Prostate gland (tissue), 2 donors: ENCODE measurements around the gene SIVA1. TPM values are rescaled to one million over a fixed set of nuclear protein-coding genes. Genes with fewer than 3 reads are reported as not detected.

ENCODE experiments used
- DNase-seq: peaks from one replicate; pipeline ENCODE4 v3.0.0-alpha.2; 2019; ENCODE audit warnings: low spot score
- H3K27ac ChIP-seq, 2 donors: fragments of 200-600 bp; sonication (generic); 2 replicates each; pipeline ENCODE4 v1.5.1; 2017 to 2019
- H3K27me3 ChIP-seq: fragments of 200-600 bp; sonication (generic); replicated peaks from 2 replicates; pipeline ENCODE4 v1.5.1; 2019; ENCODE audit not compliant: insufficient read depth
- H3K36me3 ChIP-seq, 2 donors: fragments of 200-600 bp; sonication (generic); 1 replicate in 1 of 2; 2 replicates in 1 of 2; pipeline versions ENCODE4 v1.5.1 to v1.8.1; 2017 to 2019
- H3K4me1 ChIP-seq: fragments of 200-600 bp; sonication (generic); replicated peaks from 2 replicates; pipeline ENCODE4 v1.5.1; 2019
- H3K4me3 ChIP-seq, 2 donors: fragments of 200-600 bp; sonication (generic); 2 replicates each; pipeline ENCODE4 v1.5.1; 2017 to 2019
- H3K9me3 ChIP-seq: fragments of 200-600 bp; sonication (generic); 2 replicates; pipeline ENCODE4 v1.5.1; 2017
- POLR2A ChIP-seq: fragments of 450-650 bp; IDR thresholded peaks from one replicate; pipeline ENCODE4 v1.6.1; 2016; ENCODE audit warnings: antibody characterized with exemption, mild to moderate bottlenecking
- POLR2AphosphoS5 ChIP-seq: sonication (generic); formaldehyde crosslinking; IDR thresholded peaks from one replicate; pipeline ENCODE4 v1.6.1; 2017; ENCODE audit warnings: antibody characterized with exemption
- WGBS: methylation state at CpG from one replicate; pipeline ENCODE4 v1.1.5; 2018; 5-methylcytosine and 5-hydroxymethylcytosine counted together
- intact Hi-C: fragments of 100-400 bp; cut with DNase I; formaldehyde crosslinking; loops from one replicate; pipeline ENCODE4 v1.14.2; 2022
- total RNA-seq, 2 donors: library from RNA; depleted of rRNA; stranded (reverse); fragments of >200 nt; gene quantifications; one replicate each; pipeline ENCODE4 v1.1.0, GENCODE V29; 2016
- TF ChIP-seq, protein P1 (sequence below), 4 experiments: fragments of 200-600 bp in 2 of 4; fragments of 450-650 bp in 2 of 4; sonication (generic) in 2 of 4; IDR thresholded peaks; 1 replicate in 3 of 4; 2 replicates in 1 of 4; pipeline ENCODE4 v1.5.1; 2016 to 2019; ENCODE audit warnings: antibody characterized with exemption in 4 of 4, mild to moderate bottlenecking in 2 of 4, moderate library complexity in 2 of 4

The SIVA1 gene
- total RNA-seq, 2 donors from 2014 or later: 249 to 514 TPM

DNA sequence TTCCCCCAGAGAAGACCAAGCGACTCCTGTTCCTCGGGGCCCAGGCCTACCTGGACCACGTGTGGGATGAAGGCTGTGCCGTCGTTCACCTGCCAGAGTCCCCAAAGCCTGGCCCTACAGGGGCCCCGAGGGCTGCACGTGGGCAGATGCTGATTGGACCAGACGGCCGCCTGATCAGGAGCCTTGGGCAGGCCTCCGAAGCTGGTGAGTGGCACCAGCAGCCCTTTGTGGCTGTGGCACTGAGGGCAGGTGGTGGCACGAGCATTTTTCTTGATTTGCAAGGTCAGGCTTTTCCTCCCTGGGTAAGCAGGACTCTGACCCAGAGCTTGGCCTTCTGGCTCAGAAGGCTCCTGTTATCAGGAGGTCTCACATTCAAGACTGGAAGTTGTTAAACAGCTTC, 2.7 kb downstream of the SIVA1 start:
- TF ChIP-seq POLR2A: no peak
- TF ChIP-seq, protein P1, sequence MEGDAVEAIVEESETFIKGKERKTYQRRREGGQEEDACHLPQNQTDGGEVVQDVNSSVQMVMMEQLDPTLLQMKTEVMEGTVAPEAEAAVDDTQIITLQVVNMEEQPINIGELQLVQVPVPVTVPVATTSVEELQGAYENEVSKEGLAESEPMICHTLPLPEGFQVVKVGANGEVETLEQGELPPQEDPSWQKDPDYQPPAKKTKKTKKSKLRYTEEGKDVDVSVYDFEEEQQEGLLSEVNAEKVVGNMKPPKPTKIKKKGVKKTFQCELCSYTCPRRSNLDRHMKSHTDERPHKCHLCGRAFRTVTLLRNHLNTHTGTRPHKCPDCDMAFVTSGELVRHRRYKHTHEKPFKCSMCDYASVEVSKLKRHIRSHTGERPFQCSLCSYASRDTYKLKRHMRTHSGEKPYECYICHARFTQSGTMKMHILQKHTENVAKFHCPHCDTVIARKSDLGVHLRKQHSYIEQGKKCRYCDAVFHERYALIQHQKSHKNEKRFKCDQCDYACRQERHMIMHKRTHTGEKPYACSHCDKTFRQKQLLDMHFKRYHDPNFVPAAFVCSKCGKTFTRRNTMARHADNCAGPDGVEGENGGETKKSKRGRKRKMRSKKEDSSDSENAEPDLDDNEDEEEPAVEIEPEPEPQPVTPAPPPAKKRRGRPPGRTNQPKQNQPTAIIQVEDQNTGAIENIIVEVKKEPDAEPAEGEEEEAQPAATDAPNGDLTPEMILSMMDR (IDR thresholded peaks at IDR 0.05): no peak
- TF ChIP-seq POLR2AphosphoS5: no peak
- H3K36me3 ChIP-seq: peaks cover 5 to 10% of the 10 kb centered on the region in 2 donors

DNA sequence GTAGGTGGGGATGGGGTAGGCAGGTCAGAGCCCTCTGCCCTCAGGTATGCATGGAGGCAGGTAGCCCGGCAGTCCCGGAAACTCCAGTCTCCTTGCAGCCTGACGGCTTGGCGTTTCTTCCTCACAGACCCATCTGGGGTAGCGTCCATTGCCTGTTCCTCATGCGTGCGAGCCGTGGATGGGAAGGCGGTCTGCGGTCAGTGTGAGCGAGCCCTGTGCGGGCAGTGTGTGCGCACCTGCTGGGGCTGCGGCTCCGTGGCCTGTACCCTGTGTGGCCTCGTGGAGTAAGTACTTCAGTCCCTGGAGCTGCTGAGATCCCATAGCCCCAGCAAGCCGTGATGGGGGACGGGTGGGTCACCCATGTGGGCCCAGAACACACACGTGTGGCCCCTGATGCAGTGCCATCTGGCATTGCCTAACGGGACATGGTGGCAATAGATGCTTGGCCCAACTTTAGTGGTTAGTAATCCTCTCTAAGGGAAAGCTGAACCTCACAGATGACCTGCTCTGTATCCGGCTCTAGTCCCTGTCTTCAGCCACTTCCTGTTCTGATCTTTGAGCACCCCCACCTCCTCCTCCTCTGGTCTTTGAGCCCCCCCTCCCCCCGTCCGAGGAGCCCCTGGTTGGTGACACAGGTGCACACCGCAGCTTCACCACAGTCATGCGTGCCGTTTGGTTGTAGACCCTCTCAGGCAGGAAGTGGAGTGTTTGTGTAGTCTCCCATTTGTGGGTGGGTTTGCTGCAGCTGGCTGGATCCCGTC, 3.7 kb downstream of the SIVA1 start:
- 72% methylated on average over 27 of the region's 27 CpGs for WGBS
- no peak overlapping the region for H3K27ac ChIP-seq
- DNase-seq: no peak
- H3K4me3 ChIP-seq: no peak overlapping the region
- H3K9me3 ChIP-seq: no peaks in the 10 kb centered on the region
- H3K27me3 ChIP-seq: no peaks in the 10 kb centered on the region
- H3K4me1 ChIP-seq: peaks cover 11% of the 10 kb centered on the region
- intact Hi-C loops: no loop called here
- peaks cover 5 to 10% of the 10 kb centered on the region in 2 donors for H3K36me3 ChIP-seq
- TF ChIP-seq POLR2A (no peak), POLR2AphosphoS5 (no peak)
- TF ChIP-seq, protein P1 (IDR thresholded peaks at IDR 0.05): no peak

More for the DNA sequence above, 2.7 kb downstream of the SIVA1 start:
- H3K4me1 ChIP-seq: peaks cover 11% of the 10 kb centered on the region
- H3K27ac ChIP-seq: no peak overlapping the region
- DNase-seq: no peak
- H3K27me3 ChIP-seq: no peaks in the 10 kb centered on the region
- WGBS: 81% methylated on average over 11 of the region's 11 CpGs
- H3K4me3 ChIP-seq: no peak overlapping the region
- H3K9me3 ChIP-seq: no peaks in the 10 kb centered on the region
- intact Hi-C loops: no loop called here

DNA sequence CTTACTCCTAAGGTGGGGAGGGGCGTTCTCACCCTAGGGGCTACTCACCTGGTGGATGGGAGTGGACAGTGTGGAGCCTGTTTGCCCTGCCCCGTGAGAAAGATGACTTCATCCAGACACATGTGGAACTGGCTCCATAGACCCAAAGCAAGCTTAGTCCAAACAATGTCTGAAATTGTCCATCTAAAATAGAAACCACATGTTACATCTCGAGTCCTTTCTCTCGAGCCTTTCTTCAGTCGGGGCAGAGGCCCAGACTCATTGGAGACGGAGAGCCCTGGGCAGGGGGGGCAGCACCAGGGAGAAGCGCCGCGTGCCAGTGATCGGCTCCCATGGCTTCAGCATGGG, 4.3 kb downstream of the SIVA1 start:
- DNase-seq: no peak
- Histone ChIP-seq H3K27ac (no peak overlapping the region), H3K27me3 (no peaks in the 10 kb centered on the region), H3K4me1 (peaks cover 11% of the 10 kb centered on the region), H3K36me3 (peaks cover 5 to 10% of the 10 kb centered on the region in 2 donors), H3K4me3 (no peak overlapping the region), H3K9me3 (no peaks in the 10 kb centered on the region)
- intact Hi-C loops: no loop called here
- TF ChIP-seq POLR2AphosphoS5 (no peak), POLR2A (no peak)
- TF ChIP-seq, protein P1 (IDR thresholded peaks at IDR 0.05): no peak
- WGBS: 87% methylated on average over 10 of the region's 10 CpGs

DNA sequence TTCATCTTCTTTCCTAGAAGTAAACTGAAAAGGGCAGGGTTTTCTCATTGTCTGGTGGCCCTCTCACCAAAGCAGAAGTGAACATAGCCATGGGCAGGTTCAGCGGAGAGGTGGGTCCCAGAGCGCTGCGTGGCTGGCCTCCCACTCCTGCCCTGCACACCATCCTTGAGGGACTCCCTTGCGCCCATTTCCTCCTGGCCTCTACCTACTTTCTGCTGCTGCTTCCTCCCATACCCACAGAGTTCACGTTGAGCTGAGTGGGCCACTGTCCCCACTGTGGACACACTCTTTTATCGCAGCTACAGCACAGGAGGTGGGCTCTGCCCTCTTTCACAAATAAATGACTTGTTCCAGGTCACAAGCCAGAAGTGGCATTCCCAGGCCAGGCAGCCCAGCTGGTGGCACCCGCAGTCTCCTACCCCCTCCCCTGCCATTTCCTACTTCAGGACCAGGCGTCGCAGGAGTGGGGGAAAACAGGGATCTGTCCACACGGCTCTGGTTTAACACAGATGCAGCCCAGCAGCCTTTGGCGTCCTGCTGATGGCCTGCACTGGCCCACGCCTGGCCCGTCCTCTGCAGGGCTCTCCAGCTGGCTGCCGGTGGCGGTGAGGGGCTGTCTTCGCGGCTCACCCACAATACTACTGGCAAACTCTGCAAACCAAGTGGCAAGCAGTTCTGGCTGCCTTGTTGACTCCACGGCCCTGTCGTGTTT, 4.9 kb downstream of the SIVA1 start:
- Histone ChIP-seq H3K4me3 (no peak overlapping the region), H3K36me3 (peaks cover 5 to 10% of the 10 kb centered on the region in 2 donors), H3K4me1 (peaks cover 11% of the 10 kb centered on the region), H3K27me3 (no peaks in the 10 kb centered on the region), H3K9me3 (no peaks in the 10 kb centered on the region), H3K27ac (no peak overlapping the region)
- DNase-seq: no peak
- intact Hi-C loops: no loop called here
- WGBS: 88% methylated on average over 19 of the region's 19 CpGs
- TF ChIP-seq, protein P1 (IDR thresholded peaks at IDR 0.05): no peak
- TF ChIP-seq POLR2AphosphoS5: no peak
- no peak for TF ChIP-seq POLR2A
